Left forelimb (tissue), 1 donor: ENCODE results near the gene PSMC3IP.

Experiments used
- DNase-seq: peaks from one replicate; pipeline ENCODE4 v3.0.0-alpha.2; 2018; ENCODE audit warnings: low spot score

PSMC3IP gene

DNA sequence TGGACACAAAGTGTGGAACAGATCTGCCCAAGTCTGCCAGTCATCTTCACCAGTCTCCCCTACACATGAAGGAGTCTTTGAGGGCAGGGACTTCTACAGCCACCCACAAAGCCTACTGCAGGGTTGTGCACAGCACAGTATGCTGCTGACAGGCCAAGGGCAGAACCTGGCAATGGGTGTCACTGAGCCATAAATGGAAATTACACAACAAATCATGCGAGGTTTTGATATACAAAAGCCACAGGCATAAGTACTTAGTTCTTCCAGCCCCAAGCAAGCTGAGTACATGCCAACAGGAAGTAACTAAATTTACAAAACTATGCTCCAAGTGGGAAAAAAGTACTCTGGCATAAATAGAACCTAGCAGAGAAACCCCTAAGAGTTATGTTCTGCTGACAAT is 7.8 kb upstream of the PSMC3IP start:
- DNase-seq = no peak

DNA sequence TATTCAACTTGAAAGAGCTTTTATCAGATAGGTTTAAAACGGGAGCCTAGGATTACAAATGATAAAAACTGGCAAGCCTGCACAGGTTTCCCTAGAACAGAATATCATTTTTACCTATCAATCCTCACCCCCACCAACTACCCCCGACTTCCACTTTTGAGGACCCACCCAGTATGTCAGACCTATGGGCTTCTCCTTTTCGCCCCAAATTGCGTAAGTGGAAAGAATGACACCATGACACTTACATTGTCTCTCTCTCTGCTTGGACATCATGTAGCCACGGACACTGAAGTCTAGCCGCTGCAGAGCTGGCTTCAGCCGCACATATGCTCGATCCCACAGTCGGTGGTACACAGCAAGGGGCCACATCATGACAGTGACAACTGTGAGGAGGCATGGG is 7.4 kb upstream of the PSMC3IP start:
- no peak for DNase-seq

DNA sequence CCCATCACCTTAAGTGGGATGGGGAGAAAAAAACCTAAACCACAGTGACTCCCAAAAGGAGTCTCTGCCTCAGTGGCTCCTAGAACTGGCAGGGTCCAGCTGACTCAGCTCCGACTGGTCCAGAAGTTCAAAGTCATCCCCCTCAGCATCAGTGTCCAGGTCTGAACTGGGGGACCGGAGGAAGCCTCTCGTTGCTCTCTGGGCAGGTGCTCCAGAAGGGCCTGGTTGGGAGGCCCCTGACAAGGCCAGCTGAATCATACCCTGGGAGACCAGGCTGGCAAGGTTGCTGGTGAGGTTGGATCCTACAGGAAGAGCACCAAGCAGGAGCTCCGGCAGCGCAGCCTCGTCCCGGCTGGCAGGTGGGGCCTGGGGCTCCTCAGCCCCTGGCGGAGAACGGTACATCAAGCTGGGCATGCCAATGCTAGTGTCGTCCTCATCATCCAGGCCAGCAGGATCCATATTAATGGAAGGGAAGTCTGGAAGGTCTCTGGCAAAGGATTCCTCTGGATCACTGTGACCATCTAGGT is 4.3 kb upstream of the PSMC3IP start:
- DNase-seq = no peak

DNA sequence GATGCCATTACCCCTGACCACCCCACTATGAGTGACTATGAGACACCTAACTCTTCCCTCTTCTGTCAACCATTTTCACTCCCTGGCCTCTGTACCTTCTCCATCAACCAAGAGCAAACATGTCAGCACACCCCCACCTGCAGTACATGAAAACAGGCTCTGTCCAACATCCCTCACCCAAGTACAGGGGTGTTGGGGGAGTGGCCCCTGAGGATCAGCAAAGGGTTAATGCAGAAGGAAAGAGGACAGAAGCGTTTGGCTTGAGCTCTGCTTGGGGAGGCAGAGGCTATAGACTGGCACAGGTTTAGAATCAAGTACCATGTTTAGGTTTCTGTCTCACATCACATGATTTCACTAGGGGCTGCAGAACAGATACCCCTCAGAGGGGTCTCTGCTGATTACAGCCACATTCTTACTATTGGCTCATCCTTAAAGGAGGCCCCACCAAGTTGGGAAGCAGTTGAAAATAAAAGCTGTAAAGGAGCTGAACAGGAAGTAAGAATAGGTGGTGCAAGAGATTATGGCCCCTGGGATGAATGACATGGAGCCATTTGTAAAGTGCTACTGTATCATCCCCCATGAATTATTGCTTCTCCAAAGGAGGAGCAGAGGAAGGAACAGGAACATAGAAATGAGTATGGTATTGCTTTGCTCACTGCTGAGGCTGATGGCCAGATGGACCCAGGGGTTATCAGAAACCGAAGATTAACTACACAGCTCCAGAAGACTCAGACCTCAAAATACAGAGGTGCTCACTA is 2.4 kb upstream of the PSMC3IP start:
- no peak for DNase-seq

DNA sequence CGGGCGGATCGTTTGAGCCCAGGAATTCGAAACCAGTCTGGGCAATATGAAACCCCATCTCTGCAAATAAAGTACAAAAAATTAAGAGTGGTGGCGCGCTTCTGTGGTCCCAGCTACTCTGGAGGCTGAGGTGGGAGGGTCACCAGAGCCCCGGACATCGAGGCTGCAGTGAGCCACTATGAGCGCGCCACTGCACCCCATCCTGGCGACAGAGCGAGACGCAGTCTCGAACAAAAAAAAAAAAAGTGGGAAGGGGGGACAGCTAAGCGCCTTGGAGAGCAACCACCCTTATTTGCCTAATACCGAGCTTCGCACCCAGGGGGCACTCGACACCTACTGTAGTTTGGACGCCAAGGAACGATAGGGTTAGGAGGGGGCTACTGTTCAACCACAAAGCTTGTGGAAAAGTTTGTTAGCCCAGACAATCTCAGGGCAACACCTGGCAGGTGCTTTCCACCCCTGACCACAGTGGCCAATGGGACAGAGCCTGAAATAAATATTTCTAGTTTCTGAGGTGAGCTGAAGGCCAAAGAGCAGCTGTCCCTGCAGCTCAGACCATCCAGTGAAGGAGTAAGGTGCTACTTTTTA is 847 bp upstream of the PSMC3IP start:
- DNase-seq = peak; percentile 77

DNA sequence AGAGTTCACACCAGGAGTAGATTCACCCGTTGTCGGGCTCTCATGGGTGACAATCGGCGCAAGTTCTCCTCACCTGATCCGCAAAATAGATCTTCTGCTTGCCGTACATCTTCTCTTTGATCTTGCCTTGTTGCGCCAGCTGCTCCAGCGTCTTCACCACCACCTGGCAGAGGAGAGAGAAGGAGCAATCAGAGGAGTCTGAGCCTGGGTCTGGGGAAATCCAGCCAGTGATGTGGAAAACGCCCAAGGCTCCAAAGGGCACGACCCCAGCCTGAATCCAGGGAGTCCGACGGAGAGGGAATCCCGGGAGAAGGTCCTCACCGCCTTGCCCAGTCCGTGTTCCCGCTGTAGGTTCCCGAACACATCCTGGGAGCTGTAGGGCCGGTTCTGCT is 393 bp downstream of the PSMC3IP start:
- DNase-seq = no peak

DNA sequence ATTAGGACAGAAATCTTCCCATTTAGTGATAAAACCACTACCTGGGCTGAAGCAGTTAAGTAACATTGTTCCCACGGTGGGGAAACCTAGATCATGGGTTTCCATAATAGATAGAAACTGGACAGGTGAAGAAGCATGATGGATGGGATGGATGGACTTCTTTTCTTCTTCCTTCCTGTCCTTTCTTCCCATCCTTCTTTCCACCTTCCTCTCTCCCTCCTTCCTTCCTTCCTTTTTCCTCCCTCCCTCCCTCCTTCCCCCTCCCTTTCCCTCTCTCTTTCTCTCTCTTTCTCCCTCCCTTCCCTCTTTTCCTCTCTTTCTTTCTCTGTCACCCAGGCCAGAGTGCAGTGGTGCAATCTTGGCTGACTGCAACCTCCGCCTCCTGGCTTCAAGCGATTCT is 3.1 kb downstream of the PSMC3IP start:
- no peak for DNase-seq

DNA sequence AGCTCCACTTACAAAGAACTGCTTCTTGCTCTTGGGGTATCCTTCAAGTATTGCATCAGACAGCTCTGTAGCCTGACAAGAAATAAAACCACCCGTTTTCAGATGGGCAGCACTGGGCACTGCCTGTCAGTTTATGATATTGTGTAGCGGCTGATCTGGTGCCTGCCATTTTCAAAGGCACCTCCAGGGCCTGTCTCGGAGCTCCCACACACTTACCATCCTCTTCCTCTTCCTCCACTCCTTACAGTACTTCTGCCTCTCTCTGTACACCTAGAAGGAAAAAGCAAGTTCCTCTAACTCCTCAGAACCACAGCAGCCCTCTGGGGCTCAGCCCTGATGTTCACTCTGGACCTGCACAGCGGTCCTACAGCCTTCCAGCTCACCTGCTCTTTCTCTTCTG is 4.4 kb downstream of the PSMC3IP start:
- no peak for DNase-seq

DNA sequence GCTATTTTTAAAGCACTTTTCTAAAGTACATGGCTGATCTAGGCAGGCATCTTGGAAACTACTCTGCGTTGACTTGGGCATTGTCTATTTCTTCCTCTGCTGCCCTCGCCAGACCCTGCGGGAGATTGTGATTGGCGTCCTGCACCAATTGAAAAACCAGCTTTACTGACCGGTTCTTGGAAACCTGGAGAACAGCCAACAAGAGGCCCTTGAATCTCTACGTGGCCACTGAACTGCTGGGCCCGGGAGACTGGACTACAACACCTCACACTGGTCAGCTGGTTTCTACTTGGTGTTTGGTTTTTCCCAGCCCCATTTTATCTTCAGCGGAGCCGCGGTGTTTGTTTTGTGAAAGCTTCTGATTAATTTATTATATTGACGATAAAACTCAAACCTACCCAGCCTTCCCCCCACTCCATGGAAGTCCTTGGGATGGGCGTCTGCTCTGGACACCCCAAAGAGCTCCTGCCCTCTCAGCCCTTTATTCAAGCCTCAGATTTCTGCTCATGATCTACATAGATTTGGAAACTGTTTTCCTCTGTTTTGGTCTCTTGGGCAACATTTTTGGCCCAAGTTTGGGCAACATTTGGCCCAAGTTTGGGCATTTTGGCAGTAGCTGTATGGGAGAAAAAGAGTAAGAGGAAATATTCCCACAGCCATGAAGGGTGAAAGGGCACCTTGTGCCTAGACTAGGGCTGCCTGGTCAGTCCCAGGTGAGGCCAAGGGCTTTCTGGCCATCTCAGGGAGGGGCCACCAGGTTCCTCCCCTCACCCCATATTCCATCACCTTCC is 5.9 kb downstream of the PSMC3IP start:
- DNase-seq = no peak

DNA sequence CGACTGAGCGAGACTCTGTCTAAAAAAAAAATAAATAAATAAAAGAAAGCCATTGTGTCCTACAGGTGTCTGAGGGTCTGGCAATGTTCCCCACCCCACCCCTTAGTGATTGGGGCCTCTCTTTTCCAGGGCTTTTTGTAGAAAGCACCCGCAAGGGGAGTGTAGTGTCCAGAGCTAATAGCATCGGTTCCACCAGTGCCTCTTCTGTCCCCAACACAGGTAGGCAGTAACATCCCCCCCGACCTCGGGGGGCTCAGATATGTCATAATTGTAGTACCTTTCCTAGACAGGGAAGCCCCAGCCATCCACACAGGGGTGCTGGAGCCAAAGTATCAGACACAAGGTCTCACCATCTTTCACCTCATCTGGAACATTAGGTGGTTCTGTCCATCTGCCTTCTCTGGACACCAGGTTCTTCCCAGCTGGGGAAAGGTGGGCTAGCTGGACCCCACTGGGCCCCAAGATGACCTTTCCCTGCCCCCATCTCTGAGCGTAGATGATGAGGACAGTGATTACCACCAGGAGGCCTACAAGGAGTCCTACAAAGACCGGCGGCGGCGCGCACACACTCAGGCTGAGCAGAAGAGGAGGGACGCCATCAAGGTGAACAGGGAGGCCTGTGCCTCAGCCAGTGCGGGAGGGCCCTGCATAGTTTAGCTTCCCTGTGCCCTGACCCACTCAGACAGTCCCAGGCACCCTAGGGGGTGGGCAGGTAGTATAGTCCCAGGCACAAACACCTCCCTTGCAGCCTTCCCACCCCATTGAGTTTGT is 9.0 kb downstream of the PSMC3IP start:
- no peak for DNase-seq

DNA sequence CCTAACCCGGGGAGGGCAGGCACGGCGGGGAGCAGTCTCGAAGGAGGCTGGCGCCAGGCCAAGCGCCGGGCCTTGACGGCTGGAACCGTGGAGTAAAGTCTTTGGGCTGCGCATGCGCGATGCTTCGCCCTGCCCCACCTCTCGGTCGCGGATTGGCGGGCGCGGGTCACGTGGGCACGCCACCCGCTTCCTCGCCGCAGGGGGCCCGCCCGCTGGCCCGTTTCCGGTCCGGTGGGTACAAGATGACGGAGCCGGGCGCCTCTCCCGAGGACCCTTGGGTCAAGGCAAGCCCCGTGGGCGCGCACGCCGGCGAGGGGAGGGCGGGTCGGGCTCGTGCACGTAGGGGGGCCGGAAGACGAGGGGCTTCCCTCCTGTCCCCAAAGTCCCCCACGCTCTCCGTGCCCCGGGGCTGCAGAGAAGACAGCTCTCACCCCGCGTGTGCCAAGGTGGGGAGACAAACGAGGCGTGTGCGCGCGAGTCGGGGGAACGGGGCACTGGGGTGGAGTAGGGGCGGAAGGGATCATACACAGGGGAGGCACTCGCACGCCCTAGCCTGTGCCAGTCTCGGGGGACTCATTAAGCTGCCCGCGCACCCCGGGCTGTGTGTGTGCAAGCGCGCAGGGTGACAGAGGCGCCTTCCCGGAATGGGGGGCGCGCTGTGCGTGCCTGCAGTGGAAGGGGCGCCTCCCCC is 10.5 kb downstream of the PSMC3IP start, which contains the start of gene MLX:
TSS of gene MLX (plus strand) at position 218 of the 691 bp plus-strand sequence. CDS start at position 243, 25 bp downstream.
- DNase-seq = peak; percentile 95

DNA sequence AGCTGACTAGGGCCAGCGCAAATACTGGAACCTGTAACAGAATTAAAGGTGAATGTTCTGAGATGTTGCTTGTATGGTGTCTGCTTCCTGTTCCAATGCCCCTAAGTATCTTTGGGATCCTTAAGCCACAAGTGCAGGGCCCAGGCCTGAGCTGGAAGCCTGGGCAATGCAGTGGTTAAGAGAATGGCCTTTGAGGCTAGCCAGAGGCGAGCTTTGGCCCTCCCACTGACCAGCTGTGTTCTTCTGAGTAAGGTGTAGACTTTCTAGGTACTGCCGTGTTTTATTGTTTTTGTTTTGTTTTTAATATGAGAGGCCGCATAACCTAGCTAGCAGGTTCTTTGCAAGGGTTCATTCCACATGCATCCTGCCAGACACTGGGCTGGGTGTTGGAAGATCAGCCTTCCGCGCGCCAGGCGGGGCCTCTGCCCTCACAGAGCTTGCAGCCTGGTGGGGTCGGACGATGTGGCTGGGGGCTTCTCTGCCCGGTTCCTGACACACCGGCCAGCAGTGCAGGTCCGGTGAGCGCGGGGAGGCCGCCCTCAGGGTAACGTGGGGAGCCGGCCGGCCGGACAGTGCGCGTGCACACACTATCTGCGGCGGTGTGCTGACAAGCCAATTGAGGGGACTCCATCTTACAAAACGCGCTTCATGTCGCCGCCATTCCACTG is 11.2 kb downstream of the PSMC3IP start:
- DNase-seq = no peak

DNA sequence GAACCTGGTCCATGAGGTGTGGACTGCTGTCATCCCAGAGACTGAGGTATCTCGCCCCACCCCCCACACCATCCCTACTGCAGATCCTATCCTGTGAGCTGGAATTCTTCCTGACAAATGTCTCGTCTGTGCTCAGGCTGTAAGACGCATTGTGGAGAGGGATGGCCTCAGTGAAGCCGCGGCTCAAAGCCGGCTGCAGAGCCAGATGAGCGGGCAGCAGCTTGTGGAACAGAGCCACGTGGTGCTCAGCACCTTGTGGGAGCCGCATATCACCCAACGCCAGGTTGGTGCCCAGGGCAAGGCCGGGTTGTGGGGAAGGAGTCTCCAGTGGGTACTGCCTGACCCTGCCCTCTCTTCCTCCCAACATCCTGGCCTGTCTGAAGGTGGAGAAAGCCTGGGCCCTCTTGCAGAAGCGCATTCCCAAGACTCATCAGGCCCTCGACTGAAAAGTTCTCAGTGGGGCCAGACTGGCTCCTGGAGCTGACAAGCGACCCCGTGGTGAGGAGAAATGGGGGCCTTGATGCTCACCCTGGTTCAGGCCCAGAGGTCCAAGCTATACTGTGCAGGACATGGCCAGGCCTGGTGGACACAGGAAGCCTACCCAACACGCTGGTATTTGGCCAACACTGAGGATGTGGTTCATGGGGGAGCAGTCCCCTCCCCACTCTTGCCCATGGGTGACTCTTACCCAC is 11.9 kb downstream of the PSMC3IP start:
- no peak for DNase-seq

DNA sequence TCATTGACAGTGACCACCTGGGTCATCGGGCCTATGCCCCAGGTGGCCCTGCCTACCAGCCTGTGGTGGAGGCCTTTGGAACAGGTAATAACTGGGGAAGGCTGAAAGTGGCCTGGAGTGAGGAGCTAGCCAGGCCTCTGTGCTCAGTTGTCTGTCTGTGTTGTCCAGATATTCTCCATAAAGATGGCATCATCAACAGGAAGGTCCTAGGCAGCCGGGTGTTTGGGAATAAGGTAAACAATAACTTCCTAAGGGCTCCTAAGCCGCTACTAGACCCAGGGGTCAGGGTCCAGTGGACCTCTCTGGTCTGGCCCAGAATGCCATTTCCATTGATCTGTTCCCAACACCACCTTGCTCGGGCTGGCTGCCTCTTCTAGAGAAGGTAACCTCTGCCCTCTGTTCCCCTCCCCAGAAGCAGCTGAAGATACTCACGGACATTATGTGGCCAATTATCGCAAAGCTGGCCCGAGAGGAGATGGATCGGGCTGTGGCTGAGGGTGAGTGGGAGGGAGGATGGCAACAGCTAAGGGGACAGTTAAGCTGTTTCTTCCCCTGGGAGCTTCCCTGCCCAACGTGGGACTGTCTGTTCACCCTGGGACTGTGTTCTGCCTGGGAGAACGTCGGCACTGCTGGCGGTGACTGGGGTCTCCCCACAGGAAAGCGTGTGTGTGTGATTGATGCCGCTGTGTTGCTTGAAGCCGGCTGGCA is 12.6 kb downstream of the PSMC3IP start:
- no peak for DNase-seq

DNA sequence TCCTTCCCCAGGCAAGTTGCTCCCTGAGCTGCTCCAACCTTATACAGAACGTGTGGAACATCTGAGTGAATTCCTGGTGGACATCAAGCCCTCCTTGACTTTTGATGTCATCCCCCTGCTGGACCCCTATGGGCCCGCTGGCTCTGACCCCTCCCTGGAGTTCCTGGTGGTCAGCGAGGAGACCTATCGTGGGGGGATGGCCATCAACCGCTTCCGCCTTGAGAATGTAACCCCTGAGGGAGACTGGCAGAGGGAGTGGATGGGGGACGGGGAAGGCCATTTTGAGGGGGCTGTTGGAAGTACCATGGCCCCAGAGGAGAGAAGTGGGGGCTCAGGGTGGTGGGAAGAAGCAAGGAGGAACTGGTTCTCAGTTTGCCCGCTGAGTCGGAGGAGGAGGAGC is 13.6 kb downstream of the PSMC3IP start:
- DNase-seq = no peak

DNA sequence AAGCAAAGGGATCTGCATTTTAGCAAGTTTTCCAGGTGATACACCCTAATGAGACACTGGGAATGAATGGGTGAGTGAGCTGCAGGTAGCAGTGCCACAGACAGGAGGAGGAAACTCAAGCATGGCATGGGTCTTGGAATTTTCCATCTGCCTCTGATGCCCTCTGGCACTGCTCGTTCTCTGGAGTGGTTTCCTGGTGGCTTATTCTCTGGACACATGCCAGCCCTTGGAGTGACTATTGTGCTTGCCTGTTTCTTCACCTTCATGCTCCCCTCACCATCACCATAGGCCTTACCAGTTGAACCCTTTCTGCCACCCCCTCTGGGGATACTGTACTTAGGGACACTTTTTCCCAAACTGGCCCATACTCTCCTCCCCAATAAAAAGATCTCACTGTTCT is 14.0 kb downstream of the PSMC3IP start:
- DNase-seq = no peak

DNA sequence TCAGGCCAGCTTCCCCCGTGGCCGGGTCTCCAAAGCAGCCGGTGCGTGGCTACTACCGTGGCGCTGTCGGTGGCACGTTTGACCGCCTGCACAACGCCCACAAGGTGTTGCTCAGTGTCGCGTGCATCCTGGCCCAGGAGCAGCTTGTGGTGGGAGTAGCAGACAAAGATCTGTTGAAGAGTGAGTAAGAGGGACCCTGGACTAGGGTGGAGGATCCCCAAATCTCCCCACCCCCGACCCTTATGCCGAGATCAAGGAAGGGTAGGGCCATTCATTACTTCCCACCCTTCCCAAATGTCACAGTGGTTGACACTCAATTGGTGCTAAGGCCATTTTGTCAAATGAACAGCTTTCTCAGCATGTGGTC is 14.4 kb downstream of the PSMC3IP start:
- no peak for DNase-seq

DNA sequence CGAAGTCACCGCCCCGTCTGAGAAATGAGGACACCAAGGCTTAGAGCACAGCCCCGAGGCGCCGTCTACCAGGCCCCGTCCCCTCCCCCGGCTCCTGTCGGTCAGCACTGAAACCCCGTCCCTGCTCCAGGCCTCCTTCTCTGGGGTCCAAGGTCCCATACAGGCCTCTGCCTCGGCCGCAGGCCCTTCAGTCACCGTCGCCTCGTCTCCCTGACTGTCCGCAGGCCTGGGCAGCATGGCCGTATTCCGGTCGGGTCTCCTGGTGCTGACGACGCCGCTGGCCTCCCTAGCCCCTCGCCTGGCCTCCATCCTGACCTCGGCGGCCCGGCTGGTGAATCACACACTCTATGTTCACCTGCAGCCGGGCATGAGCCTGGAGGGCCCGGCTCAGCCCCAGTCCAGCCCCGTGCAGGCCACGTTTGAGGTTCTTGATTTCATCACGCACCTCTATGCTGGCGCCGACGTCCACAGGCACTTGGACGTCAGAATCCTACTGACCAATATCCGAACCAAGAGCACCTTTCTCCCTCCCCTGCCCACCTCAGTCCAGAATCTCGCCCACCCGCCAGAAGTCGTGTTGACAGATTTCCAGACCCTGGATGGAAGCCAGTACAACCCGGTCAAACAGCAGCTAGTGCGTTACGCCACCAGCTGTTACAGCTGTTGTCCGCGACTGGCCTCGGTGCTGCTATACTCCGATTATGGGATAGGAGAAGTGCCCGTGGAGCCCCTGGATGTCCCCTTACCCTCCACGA is 15.0 kb downstream of the PSMC3IP start:
- DNase-seq = no peak

DNA sequence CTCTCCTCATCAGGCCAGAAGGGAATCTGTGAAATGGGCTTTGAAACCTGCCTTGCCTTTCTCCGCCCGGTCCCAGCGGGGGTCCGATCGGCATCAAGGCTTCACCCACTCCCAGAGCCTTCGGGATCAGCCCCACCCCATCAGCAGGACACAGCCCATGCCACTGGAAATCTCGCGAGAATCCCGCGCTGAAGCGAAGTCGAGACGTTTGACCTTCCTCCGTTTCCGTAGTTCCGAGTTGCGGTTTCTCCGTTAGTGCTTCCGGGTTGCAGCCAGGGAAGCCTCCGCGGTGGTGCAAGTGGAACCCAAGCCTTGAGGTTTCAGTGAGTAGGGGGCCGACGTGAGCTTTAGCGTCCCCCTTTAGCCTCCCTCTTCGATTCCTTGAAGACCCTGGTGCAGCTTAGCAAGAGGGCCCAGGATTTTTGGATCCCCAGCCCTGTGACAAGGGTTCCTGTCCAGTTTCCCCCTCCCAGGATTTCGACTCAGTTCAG is 15.6 kb downstream of the PSMC3IP start, which contains the start of gene COASY:
TSS of gene COASY (plus strand) at position 252 of the 491 bp plus-strand sequence. CDS start 475 bp downstream, outside the sequence.
- peak; percentile 97 for DNase-seq
